ENCODE measurements around the gene PLSCR4.

DNA sequence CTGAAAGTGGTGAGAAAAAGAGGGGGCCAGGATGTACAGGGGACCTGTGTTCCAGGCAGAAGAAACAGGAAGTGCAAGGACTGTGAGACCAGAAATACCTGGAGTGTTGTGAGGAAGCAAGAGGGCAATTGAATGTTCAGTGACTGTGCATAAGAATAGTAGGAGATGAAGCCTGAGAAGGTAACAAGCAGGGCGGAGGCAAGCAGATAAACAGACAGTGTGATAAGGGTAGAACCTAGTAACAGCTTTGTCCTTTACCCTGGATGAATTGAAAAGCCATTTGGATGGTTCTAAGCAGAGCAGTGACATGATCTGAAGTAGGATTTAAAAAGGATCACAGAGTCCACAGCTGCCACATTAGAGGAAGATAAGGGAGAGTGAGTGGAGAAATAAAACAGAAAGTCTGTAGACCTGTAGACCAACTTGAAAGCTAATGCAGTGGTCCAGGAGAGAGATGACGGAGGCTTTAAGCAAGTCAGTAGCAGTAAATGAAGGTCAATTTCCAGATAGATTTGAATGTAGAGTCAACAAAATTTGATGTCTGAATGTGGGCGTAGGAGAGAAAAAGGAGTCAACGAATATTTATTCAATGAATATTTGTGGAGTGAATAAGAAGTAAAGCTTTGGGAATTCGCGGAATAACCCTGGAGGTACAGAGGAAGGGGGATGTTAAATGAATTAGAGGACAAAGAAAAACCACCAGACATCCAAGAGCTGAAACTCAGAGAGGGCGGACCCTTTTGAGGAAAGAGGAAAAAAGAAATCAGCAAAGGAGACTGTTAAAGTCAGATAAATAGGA, 85.7 kb downstream of the PLSCR4 start:
- TF ChIP-seq CTCF (IDR thresholded peaks at IDR 0.05), result no peak
- no peak for TF ChIP-seq POLR2A (IDR thresholded peaks at IDR 0.05)

Measured in adrenal gland (tissue), 5 donors.